CD4-positive, CD25-positive, alpha-beta regulatory T cell (primary cell): ENCODE results near the gene TMC2. TPM values are rescaled to one million over a fixed set of nuclear protein-coding genes. Genes with fewer than 3 reads are reported as not detected.

Experiments
- ATAC-seq, 2 donors: fragments of 150-1000 bp; cut with Tn5 transposase; one replicate each; pipeline ENCODE4 v1.10.0; 2021; ENCODE audit warnings: low read depth in 2 of 2, moderate number of reproducible peaks in 2 of 2, moderate library complexity in 1 of 2
- DNase-seq, 3 donors: peaks; one replicate each; pipeline versions ENCODE4 v3.0.0 to v3.0.0-alpha.2; 2012 to 2022; ENCODE audit warnings: mixed read lengths in 1 of 3
- H3K27ac ChIP-seq: one replicate; pipeline ENCODE4 v1.7.0; 2013; ENCODE audit warnings: mild to moderate bottlenecking, low read length; ENCODE audit not compliant: insufficient read depth, poor library complexity, severe bottlenecking
- H3K27me3 ChIP-seq: one replicate; pipeline ENCODE4 v1.7.0; 2013; ENCODE audit warnings: low read length; ENCODE audit not compliant: control insufficient read depth, insufficient read depth
- H3K36me3 ChIP-seq: one replicate; pipeline ENCODE4 v1.7.0; 2013; ENCODE audit warnings: mild to moderate bottlenecking, low read length, moderate library complexity; ENCODE audit not compliant: control insufficient read depth, insufficient read depth
- H3K4me1 ChIP-seq: 2 replicates; pipeline ENCODE4 v1.7.0; 2013; ENCODE audit warnings: mild to moderate bottlenecking, low read length; ENCODE audit not compliant: insufficient read depth, control insufficient read depth, poor library complexity, severe bottlenecking
- H3K4me3 ChIP-seq: one replicate; pipeline ENCODE4 v1.7.0; 2013; ENCODE audit warnings: low read depth, mild to moderate bottlenecking, low read length, moderate library complexity
- H3K9me3 ChIP-seq, 2 experiments: 1 replicate in 1 of 2; 2 replicates in 1 of 2; pipeline ENCODE4 v1.7.0; 2013; ENCODE audit warnings: low read length in 2 of 2, mild to moderate bottlenecking in 1 of 2, moderate library complexity in 1 of 2; ENCODE audit not compliant: control insufficient read depth in 2 of 2
- H3K27ac Mint-ChIP-seq, 3 donors: one replicate each; pipeline ENCODE4 v1.8.0; 2020 to 2022; ENCODE audit warnings: mild to moderate bottlenecking in 3 of 3, mixed read lengths in 3 of 3, moderate library complexity in 2 of 3
- H3K27me3 Mint-ChIP-seq: one replicate; pipeline ENCODE4 v1.8.0; 2022; ENCODE audit warnings: mild to moderate bottlenecking, mixed read lengths
- H3K36me3 Mint-ChIP-seq: one replicate; pipeline ENCODE4 v1.8.0; 2020; ENCODE audit warnings: mixed read lengths
- H3K4me1 Mint-ChIP-seq, 4 donors: one replicate each; pipeline ENCODE4 v1.8.0; 2020 to 2022; ENCODE audit warnings: mixed read lengths in 4 of 4, mild to moderate bottlenecking in 1 of 4
- H3K4me3 Mint-ChIP-seq, 4 donors: one replicate each; pipeline ENCODE4 v1.8.0; 2020 to 2022; ENCODE audit warnings: mild to moderate bottlenecking in 4 of 4, mixed read lengths in 4 of 4, moderate library complexity in 3 of 4
- H3K9me3 Mint-ChIP-seq, 7 donors: one replicate each; pipeline ENCODE4 v1.8.0; 2020 to 2022; ENCODE audit warnings: mixed read lengths in 7 of 7, mild to moderate bottlenecking in 3 of 7, moderate library complexity in 2 of 7
- polyA plus RNA-seq, 4 donors: library from polyadenylated mRNA; unstranded; fragments of 300-500 nt; fragmentation: Illumina TruSeq; gene quantifications; one replicate each; pipeline ENCODE4 v1.2.3, GENCODE V29; 2021
- total RNA-seq: library from RNA; stranded (reverse); gene quantifications from one replicate; pipeline ENCODE4 v1.2.3, GENCODE V29; 2022

Gene TMC2
- total and polyA plus RNA-seq, 5 donors from 2014 or later: not detected

- no peaks in the 10 kb centered on the region for H3K4me1 Mint-ChIP-seq
- H3K27me3 Mint-ChIP-seq: peaks cover 40% of the 10 kb centered on the region
- Histone ChIP-seq H3K4me3 (no peak overlapping the region), H3K9me3 (peaks cover 7 to 10% of the 10 kb centered on the region in 2 experiments), H3K27ac (no peak overlapping the region), H3K36me3 (no peaks in the 10 kb centered on the region), H3K27me3 (peaks cover 4% of the 10 kb centered on the region), H3K4me1 (no peaks in the 10 kb centered on the region)
- H3K4me3 Mint-ChIP-seq: no peak overlapping the region
- DNase-seq: no peak
- no peak overlapping the region for H3K27ac Mint-ChIP-seq
- peaks cover 4% of the 10 kb centered on the region for H3K36me3 Mint-ChIP-seq
- ATAC-seq: no peak
- H3K9me3 Mint-ChIP-seq: peaks cover 0 to 13% (median 5%) of the 10 kb centered on the region in 7 donors
These were observed 74.8 kb downstream of the TMC2 start for GRCh38 chr20:2610941-2611720.

GRCh38 chr20:2612073-2612472 lies 75.7 kb downstream of the TMC2 start:
- H3K9me3 Mint-ChIP-seq: peaks cover 0 to 12% (median 5%) of the 10 kb centered on the region in 7 donors
- Histone ChIP-seq H3K9me3 (peaks cover 4 to 5% of the 10 kb centered on the region in 2 experiments), H3K36me3 (no peaks in the 10 kb centered on the region), H3K4me1 (no peaks in the 10 kb centered on the region), H3K27me3 (peaks cover 4% of the 10 kb centered on the region), H3K4me3 (no peak overlapping the region), H3K27ac (no peak overlapping the region)
- no peak for ATAC-seq
- H3K27ac Mint-ChIP-seq: no peak overlapping the region
- DNase-seq: no peak
- no peak overlapping the region for H3K4me3 Mint-ChIP-seq
- peaks cover 4% of the 10 kb centered on the region for H3K36me3 Mint-ChIP-seq
- H3K4me1 Mint-ChIP-seq: no peaks in the 10 kb centered on the region
- peaks cover 43% of the 10 kb centered on the region for H3K27me3 Mint-ChIP-seq

GRCh38 chr20:2616634-2617033 lies 80.3 kb downstream of the TMC2 start:
- Histone ChIP-seq H3K4me1 (no peaks in the 10 kb centered on the region), H3K36me3 (no peaks in the 10 kb centered on the region), H3K4me3 (no peak overlapping the region), H3K27me3 (peaks cover 15% of the 10 kb centered on the region), H3K9me3 (no peaks in the 10 kb centered on the region), H3K27ac (no peak overlapping the region)
- DNase-seq (no peak), ATAC-seq (no peak)
- no peak overlapping the region for H3K4me3 Mint-ChIP-seq
- H3K36me3 Mint-ChIP-seq: no peaks in the 10 kb centered on the region
- no peak overlapping the region for H3K27ac Mint-ChIP-seq
- peaks cover 0 to 5% (median 0%) of the 10 kb centered on the region in 7 donors for H3K9me3 Mint-ChIP-seq
- H3K4me1 Mint-ChIP-seq: no peaks in the 10 kb centered on the region
- H3K27me3 Mint-ChIP-seq: peaks cover 61% of the 10 kb centered on the region

GRCh38 chr20:2617099-2617714 lies 80.8 kb downstream of the TMC2 start:
- Histone ChIP-seq H3K9me3 (no peaks in the 10 kb centered on the region), H3K4me3 (no peak overlapping the region), H3K27me3 (peaks cover 15% of the 10 kb centered on the region), H3K27ac (no peak overlapping the region), H3K36me3 (no peaks in the 10 kb centered on the region), H3K4me1 (no peaks in the 10 kb centered on the region)
- H3K27me3 Mint-ChIP-seq: peaks cover 60% of the 10 kb centered on the region
- H3K4me3 Mint-ChIP-seq: no peak overlapping the region
- no peak overlapping the region for H3K27ac Mint-ChIP-seq
- no peaks in the 10 kb centered on the region for H3K36me3 Mint-ChIP-seq
- H3K4me1 Mint-ChIP-seq: no peaks in the 10 kb centered on the region
- DNase-seq (no peak), ATAC-seq (no peak)
- peaks cover 0 to 3% (median 0%) of the 10 kb centered on the region in 7 donors for H3K9me3 Mint-ChIP-seq

GRCh38 chr20:2618815-2619214 lies 82.4 kb downstream of the TMC2 start:
- H3K36me3 ChIP-seq: no peaks in the 10 kb centered on the region
- Mint-ChIP-seq H3K27me3 (peaks cover 61% of the 10 kb centered on the region), H3K36me3 (no peaks in the 10 kb centered on the region), H3K4me1 (no peaks in the 10 kb centered on the region), H3K4me3 (no peak overlapping the region), H3K27ac (no peak overlapping the region), H3K9me3 (peaks cover 0 to 5% (median 0%) of the 10 kb centered on the region in 7 donors)
- DNase-seq (no peak), ATAC-seq (no peak)
- no peak overlapping the region for H3K27ac ChIP-seq
- H3K27me3 ChIP-seq: peaks cover 15% of the 10 kb centered on the region
- no peaks in the 10 kb centered on the region for H3K4me1 ChIP-seq
- no peaks in the 10 kb centered on the region for H3K9me3 ChIP-seq
- H3K4me3 ChIP-seq: no peak overlapping the region

GRCh38 chr20:2619337-2619736 lies 83.0 kb downstream of the TMC2 start:
- Histone ChIP-seq H3K27ac (no peak overlapping the region), H3K4me3 (no peak overlapping the region), H3K27me3 (peaks cover 15% of the 10 kb centered on the region), H3K9me3 (no peaks in the 10 kb centered on the region), H3K4me1 (no peaks in the 10 kb centered on the region), H3K36me3 (no peaks in the 10 kb centered on the region)
- Mint-ChIP-seq H3K27ac (no peak overlapping the region), H3K4me1 (no peaks in the 10 kb centered on the region), H3K4me3 (no peak overlapping the region), H3K9me3 (peaks cover 0 to 5% (median 0%) of the 10 kb centered on the region in 7 donors), H3K27me3 (peaks cover 63% of the 10 kb centered on the region), H3K36me3 (no peaks in the 10 kb centered on the region)
- no peak for DNase-seq
- no peak for ATAC-seq

- Histone ChIP-seq H3K4me1 (no peaks in the 10 kb centered on the region), H3K36me3 (no peaks in the 10 kb centered on the region), H3K27ac (no peak overlapping the region), H3K27me3 (peaks cover 15% of the 10 kb centered on the region), H3K4me3 (no peak overlapping the region), H3K9me3 (no peaks in the 10 kb centered on the region)
- Mint-ChIP-seq H3K27ac (no peak overlapping the region), H3K4me3 (no peak overlapping the region), H3K9me3 (peaks cover 0 to 5% (median 0%) of the 10 kb centered on the region in 7 donors), H3K4me1 (no peaks in the 10 kb centered on the region), H3K36me3 (no peaks in the 10 kb centered on the region), H3K27me3 (peaks cover 60% of the 10 kb centered on the region)
- ATAC-seq: no peak
- no peak for DNase-seq
These were observed 83.7 kb downstream of the TMC2 start for GRCh38 chr20:2619961-2620595.
